Smooth muscle cell (in vitro differentiated cells): ENCODE measurements around the gene MS4A7. TPM values are rescaled to one million over a fixed set of nuclear protein-coding genes. Genes with fewer than 3 reads are reported as not detected.

ENCODE experiments used
- DNase-seq: peaks from one replicate; lab custom pipeline; 2025; ENCODE audit not compliant: unreplicated experiment; lab: John Stamatoyannopoulos, UW
- H2AFZ ChIP-seq: fragments of 200-600 bp; sonication (generic); 2 replicates; pipeline ENCODE4 v1.6.0; 2016; ENCODE audit warnings: antibody characterized with exemption, low read depth, mild to moderate bottlenecking
- H3F3A ChIP-seq: fragments of 200-600 bp; sonication (generic); 2 replicates; pipeline ENCODE4 v1.6.0; 2017; ENCODE audit warnings: antibody characterized with exemption, low read depth
- H3K27ac ChIP-seq: fragments of 200-600 bp; sonication (generic); 2 replicates; pipeline ENCODE4 v1.5.1; 2016; ENCODE audit warnings: low read depth, mild to moderate bottlenecking
- H3K27me3 ChIP-seq: fragments of 200-600 bp; sonication (generic); 2 replicates; pipeline ENCODE4 v1.6.1; 2016; ENCODE audit warnings: low read depth, mild to moderate bottlenecking
- H3K36me3 ChIP-seq: fragments of 200-600 bp; sonication (generic); 2 replicates; pipeline ENCODE4 v1.5.1; 2016; ENCODE audit warnings: low read depth
- H3K4me1 ChIP-seq: fragments of 200-600 bp; sonication (generic); 2 replicates; pipeline ENCODE4 v1.5.1; 2016; ENCODE audit warnings: low read depth
- H3K4me2 ChIP-seq: fragments of 200-600 bp; sonication (generic); 2 replicates; pipeline ENCODE4 v1.6.0; 2016; ENCODE audit warnings: mild to moderate bottlenecking
- H3K4me3 ChIP-seq: fragments of 200-600 bp; sonication (generic); 2 replicates; pipeline ENCODE4 v1.5.1; 2016; ENCODE audit warnings: mild to moderate bottlenecking
- H3K79me2 ChIP-seq: fragments of 200-600 bp; sonication (generic); 2 replicates; pipeline ENCODE4 v1.6.0; 2016; ENCODE audit warnings: low read depth, mild to moderate bottlenecking
- H3K9ac ChIP-seq: fragments of 200-600 bp; sonication (generic); 2 replicates; pipeline ENCODE4 v1.6.0; 2016; ENCODE audit warnings: low read depth
- H3K9me3 ChIP-seq: fragments of 200-600 bp; sonication (generic); replicated peaks from 2 replicates; pipeline ENCODE4 v1.5.1; 2016; ENCODE audit warnings: low read depth
- H4K20me1 ChIP-seq: fragments of 200-600 bp; sonication (generic); 2 replicates; pipeline ENCODE4 v1.6.0; 2016; ENCODE audit warnings: low read depth
- WGBS: methylation state at CpG from one replicate; pipeline ENCODE4 v1.1.7; 2016; ENCODE audit warnings: low lambda C conversion rate; 5-methylcytosine and 5-hydroxymethylcytosine counted together
- polyA plus RNA-seq: library from polyadenylated mRNA; unstranded; fragments of >200 nt; fragmentation: Nextera tagmentation; extraction: Ambion mirVana; gene quantifications from 2 replicates; pipeline ENCODE4 v1.2.1, GENCODE V29; 2016
- total RNA-seq: library from RNA; depleted of rRNA; stranded (reverse); fragments of >200 nt; gene quantifications from 2 replicates; pipeline ENCODE4 v1.2.3, GENCODE V29; 2014
- TF ChIP-seq, protein P1 (sequence below): fragments of 200-600 bp; sonication (generic); IDR thresholded peaks from 2 replicates; pipeline ENCODE4 v1.5.1; 2017; ENCODE audit warnings: borderline replicate concordance, mild to moderate bottlenecking, antibody characterized with exemption; ENCODE audit not compliant: insufficient read depth, poor library complexity, severe bottlenecking

Gene MS4A7
- total and polyA plus RNA-seq, 2 experiments from 2014 or later, result not detected

DNA sequence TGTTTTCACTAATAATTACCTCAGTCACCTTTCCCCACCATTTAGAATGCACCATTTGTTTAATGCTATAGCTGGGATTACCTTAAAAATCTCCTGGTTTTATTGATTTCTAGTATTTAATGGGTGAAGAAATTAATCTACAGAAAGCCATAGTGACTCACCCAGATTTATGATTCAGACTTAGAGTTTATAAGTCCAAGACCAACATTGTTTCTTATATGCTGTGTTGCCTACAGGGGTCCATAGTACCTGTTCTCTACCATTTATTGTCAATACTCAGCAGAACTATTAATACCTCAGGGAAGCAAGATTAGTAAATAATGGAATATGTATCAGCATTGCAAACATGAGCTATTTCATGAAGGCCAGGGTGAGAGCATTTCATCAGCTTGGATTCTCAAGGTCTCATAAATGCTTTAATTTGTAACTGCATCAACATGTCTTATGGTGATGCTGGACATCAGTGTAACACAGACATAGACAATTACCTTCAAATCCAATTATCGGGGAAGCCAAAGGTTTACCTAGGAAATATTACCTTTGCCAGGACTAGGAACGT, 8.0 kb upstream of the MS4A7 start:
- Histone ChIP-seq H3K9me3 (no peaks in the 10 kb centered on the region), H3K9ac (no peak overlapping the region), H3K79me2 (no peaks in the 10 kb centered on the region), H2AFZ (no peak overlapping the region), H3F3A (no peaks in the 10 kb centered on the region), H3K4me3 (no peak overlapping the region), H3K27ac (peak overlapping the region; percentile 22), H3K4me1 (no peaks in the 10 kb centered on the region), H4K20me1 (no peaks in the 10 kb centered on the region), H3K36me3 (no peaks in the 10 kb centered on the region), H3K27me3 (no peaks in the 10 kb centered on the region), H3K4me2 (peak overlapping the region; percentile 10)
- TF ChIP-seq, protein P1, sequence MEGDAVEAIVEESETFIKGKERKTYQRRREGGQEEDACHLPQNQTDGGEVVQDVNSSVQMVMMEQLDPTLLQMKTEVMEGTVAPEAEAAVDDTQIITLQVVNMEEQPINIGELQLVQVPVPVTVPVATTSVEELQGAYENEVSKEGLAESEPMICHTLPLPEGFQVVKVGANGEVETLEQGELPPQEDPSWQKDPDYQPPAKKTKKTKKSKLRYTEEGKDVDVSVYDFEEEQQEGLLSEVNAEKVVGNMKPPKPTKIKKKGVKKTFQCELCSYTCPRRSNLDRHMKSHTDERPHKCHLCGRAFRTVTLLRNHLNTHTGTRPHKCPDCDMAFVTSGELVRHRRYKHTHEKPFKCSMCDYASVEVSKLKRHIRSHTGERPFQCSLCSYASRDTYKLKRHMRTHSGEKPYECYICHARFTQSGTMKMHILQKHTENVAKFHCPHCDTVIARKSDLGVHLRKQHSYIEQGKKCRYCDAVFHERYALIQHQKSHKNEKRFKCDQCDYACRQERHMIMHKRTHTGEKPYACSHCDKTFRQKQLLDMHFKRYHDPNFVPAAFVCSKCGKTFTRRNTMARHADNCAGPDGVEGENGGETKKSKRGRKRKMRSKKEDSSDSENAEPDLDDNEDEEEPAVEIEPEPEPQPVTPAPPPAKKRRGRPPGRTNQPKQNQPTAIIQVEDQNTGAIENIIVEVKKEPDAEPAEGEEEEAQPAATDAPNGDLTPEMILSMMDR, result no peak
- DNase-seq, result no peak
- WGBS, result 74% methylated on average over 2 of the region's 2 CpGs

DNA sequence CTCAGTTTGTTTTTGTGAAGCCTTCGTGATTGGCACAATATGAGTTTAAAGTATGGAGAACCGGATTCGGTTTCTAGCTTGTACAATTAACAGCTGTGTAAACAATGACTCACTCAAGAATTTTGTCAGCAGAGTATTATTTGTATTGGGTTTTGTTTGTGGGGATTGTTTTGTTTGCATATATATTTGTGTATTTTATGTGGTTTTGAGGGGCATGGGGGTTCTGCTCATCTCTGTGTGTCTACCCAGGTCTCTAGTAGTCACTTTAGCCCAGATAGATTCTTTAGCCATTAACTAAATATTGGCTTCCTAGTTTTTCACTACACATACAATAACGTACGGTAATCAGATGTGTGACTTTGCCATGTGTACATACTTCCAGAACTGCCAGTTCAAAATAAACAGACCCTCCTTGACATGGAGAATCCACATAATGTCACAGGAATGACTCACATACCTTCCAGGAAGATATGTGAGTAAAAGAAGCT, 7.5 kb upstream of the MS4A7 start:
- DNase-seq, result no peak
- H3K4me1 ChIP-seq, result no peaks in the 10 kb centered on the region
- no peaks in the 10 kb centered on the region for H4K20me1 ChIP-seq

DNA sequence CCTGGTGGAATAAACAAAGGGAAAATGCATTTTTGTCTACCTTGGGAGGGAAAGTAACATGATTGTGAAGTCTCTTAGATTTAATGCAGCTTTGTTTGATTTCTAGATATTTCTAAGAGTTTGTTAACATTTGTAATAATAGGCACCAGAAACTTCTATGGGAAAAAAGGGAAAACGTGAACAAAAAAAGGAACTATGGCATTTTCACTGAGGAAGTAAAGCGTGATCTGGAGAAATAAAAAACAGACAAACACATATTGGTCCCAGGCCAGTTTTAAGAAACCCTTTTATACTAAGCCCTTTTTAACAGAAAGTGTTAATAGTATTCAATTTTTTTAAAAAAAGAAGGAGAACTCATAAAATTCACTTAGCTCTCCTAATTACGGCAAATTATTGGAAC, 6.9 kb upstream of the MS4A7 start:
- Histone ChIP-seq H3K4me1 (no peaks in the 10 kb centered on the region), H3F3A (no peaks in the 10 kb centered on the region), H3K27me3 (no peaks in the 10 kb centered on the region), H4K20me1 (no peaks in the 10 kb centered on the region), H3K4me3 (no peak overlapping the region), H3K9me3 (no peaks in the 10 kb centered on the region), H3K79me2 (no peaks in the 10 kb centered on the region), H3K36me3 (no peaks in the 10 kb centered on the region), H2AFZ (no peak overlapping the region), H3K9ac (no peak overlapping the region), H3K27ac (peak overlapping the region; percentile 22), H3K4me2 (peak overlapping the region; percentile 10)
- WGBS, result 86% methylated on average over 3 of the region's 3 CpGs
- no peak for DNase-seq
- TF ChIP-seq, protein P1, result no peak

More for the DNA sequence above, 7.5 kb upstream of the MS4A7 start:
- 38% methylated on average over 5 of the region's 5 CpGs for WGBS
- Histone ChIP-seq H3K79me2 (no peaks in the 10 kb centered on the region), H3K4me3 (no peak overlapping the region), H3K9me3 (no peaks in the 10 kb centered on the region), H3K36me3 (no peaks in the 10 kb centered on the region), H3K27ac (peak overlapping the region; percentile 22), H3K9ac (no peak overlapping the region), H2AFZ (no peak overlapping the region), H3K27me3 (no peaks in the 10 kb centered on the region), H3F3A (no peaks in the 10 kb centered on the region), H3K4me2 (peak overlapping the region; percentile 10)
- TF ChIP-seq, protein P1, result no peak

DNA sequence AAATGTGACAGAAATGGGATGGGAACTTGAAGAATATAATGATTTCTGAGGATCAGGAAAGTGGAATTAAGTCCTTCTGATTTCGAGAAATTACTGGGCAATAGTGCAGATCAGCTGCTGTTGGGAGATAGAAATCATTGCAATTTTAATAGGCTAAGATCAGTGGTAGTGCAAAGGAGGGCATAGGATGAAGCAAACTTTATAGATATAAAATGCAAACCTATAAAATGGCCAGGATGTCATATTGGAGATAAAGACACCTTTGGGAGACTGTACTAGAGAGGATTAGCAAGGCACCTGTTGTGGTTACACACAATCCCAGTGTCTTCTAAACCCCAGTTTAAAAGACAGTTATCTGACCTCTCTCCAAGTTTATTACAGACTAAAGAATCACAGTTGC, 6.5 kb upstream of the MS4A7 start:
- Histone ChIP-seq H3K4me2 (no peak overlapping the region), H3K9me3 (no peaks in the 10 kb centered on the region), H3F3A (no peaks in the 10 kb centered on the region), H3K27me3 (no peaks in the 10 kb centered on the region), H2AFZ (no peak overlapping the region), H4K20me1 (no peaks in the 10 kb centered on the region), H3K27ac (no peak overlapping the region), H3K79me2 (no peaks in the 10 kb centered on the region), H3K4me1 (no peaks in the 10 kb centered on the region), H3K9ac (no peak overlapping the region), H3K4me3 (no peak overlapping the region), H3K36me3 (no peaks in the 10 kb centered on the region)
- TF ChIP-seq, protein P1, result no peak
- no peak for DNase-seq
- 79% methylated on average over 1 of the region's 1 CpG for WGBS
